Gastroesophageal sphincter (tissue), 3 donors: ENCODE measurements around the gene GBX1.

Experiments
- EP300 ChIP-seq: sonication (generic); formaldehyde crosslinking; IDR thresholded peaks from one replicate; pipeline ENCODE4 v1.6.1; 2017; ENCODE audit warnings: antibody characterized with exemption, mild to moderate bottlenecking
- TF ChIP-seq, protein P1 (sequence below), 4 experiments: fragments of 200-600 bp in 2 of 4; fragments of 450-650 bp in 2 of 4; sonication (generic) in 1 of 4; IDR thresholded peaks; one replicate each; pipeline ENCODE4 v1.5.1; 2017 to 2019; ENCODE audit warnings: antibody characterized with exemption in 4 of 4, mild to moderate bottlenecking in 2 of 4, moderate library complexity in 2 of 4

DNA sequence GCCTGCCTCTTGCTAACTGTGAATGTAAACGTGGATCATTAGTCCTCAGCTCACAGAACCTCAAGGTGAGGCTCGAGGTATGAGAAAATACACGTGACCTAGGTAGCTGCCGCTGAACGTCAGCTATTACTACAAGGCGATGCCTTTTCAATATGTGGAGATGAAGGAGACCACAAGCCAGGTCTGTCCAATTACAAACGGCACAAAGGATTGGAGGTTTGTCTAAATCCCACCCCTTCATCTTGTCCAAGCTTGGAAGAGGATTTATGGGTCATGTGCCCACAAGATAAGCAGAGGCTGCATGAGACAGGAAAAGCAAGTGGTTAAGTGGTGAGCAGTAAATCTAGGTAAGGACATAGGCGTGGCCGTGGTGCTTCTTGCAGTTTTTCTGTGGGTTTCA is 39.4 kb upstream of the GBX1 start:
- TF ChIP-seq EP300: no peak
- TF ChIP-seq, protein P1, sequence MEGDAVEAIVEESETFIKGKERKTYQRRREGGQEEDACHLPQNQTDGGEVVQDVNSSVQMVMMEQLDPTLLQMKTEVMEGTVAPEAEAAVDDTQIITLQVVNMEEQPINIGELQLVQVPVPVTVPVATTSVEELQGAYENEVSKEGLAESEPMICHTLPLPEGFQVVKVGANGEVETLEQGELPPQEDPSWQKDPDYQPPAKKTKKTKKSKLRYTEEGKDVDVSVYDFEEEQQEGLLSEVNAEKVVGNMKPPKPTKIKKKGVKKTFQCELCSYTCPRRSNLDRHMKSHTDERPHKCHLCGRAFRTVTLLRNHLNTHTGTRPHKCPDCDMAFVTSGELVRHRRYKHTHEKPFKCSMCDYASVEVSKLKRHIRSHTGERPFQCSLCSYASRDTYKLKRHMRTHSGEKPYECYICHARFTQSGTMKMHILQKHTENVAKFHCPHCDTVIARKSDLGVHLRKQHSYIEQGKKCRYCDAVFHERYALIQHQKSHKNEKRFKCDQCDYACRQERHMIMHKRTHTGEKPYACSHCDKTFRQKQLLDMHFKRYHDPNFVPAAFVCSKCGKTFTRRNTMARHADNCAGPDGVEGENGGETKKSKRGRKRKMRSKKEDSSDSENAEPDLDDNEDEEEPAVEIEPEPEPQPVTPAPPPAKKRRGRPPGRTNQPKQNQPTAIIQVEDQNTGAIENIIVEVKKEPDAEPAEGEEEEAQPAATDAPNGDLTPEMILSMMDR (IDR thresholded peaks at IDR 0.05): no peak
